Prostate gland (tissue), 2 donors: Measurements from ENCODE around the gene CHMP5. TPM values are rescaled to one million over a fixed set of nuclear protein-coding genes. Genes with fewer than 3 reads are reported as not detected.

Experiments
- DNase-seq: peaks from one replicate; pipeline ENCODE4 v3.0.0-alpha.2; 2019; ENCODE audit warnings: low spot score
- H3K27ac ChIP-seq, 2 donors: fragments of 200-600 bp; sonication (generic); 2 replicates each; pipeline ENCODE4 v1.5.1; 2017 to 2019
- H3K27me3 ChIP-seq: fragments of 200-600 bp; sonication (generic); replicated peaks from 2 replicates; pipeline ENCODE4 v1.5.1; 2019; ENCODE audit not compliant: insufficient read depth
- H3K36me3 ChIP-seq, 2 donors: fragments of 200-600 bp; sonication (generic); 1 replicate in 1 of 2; 2 replicates in 1 of 2; pipeline versions ENCODE4 v1.5.1 to v1.8.1; 2017 to 2019
- H3K4me1 ChIP-seq: fragments of 200-600 bp; sonication (generic); replicated peaks from 2 replicates; pipeline ENCODE4 v1.5.1; 2019
- H3K4me3 ChIP-seq, 2 donors: fragments of 200-600 bp; sonication (generic); 2 replicates each; pipeline ENCODE4 v1.5.1; 2017 to 2019
- H3K9me3 ChIP-seq: fragments of 200-600 bp; sonication (generic); 2 replicates; pipeline ENCODE4 v1.5.1; 2017
- CTCF ChIP-seq, 4 experiments: fragments of 200-600 bp in 2 of 4; fragments of 450-650 bp in 2 of 4; sonication (generic) in 2 of 4; IDR thresholded peaks; 1 replicate in 3 of 4; 2 replicates in 1 of 4; pipeline ENCODE4 v1.5.1; 2016 to 2019; ENCODE audit warnings: antibody characterized with exemption in 4 of 4, mild to moderate bottlenecking in 2 of 4, moderate library complexity in 2 of 4
- POLR2A ChIP-seq: fragments of 450-650 bp; IDR thresholded peaks from one replicate; pipeline ENCODE4 v1.6.1; 2016; ENCODE audit warnings: antibody characterized with exemption, mild to moderate bottlenecking
- POLR2AphosphoS5 ChIP-seq: sonication (generic); formaldehyde crosslinking; IDR thresholded peaks from one replicate; pipeline ENCODE4 v1.6.1; 2017; ENCODE audit warnings: antibody characterized with exemption
- WGBS: methylation state at CpG from one replicate; pipeline ENCODE4 v1.1.5; 2018; 5-methylcytosine and 5-hydroxymethylcytosine counted together
- intact Hi-C: fragments of 100-400 bp; cut with DNase I; formaldehyde crosslinking; loops from one replicate; pipeline ENCODE4 v1.14.2; 2022
- total RNA-seq, 2 donors: library from RNA; depleted of rRNA; stranded (reverse); fragments of >200 nt; gene quantifications; one replicate each; pipeline ENCODE4 v1.1.0, GENCODE V29; 2016

Gene CHMP5
- total RNA-seq, 2 donors from 2014 or later, result 48.8 to 84.2 TPM

- 65% methylated on average over 3 of the region's 3 CpGs for WGBS
- TF ChIP-seq POLR2AphosphoS5, result no peak
- no peak for TF ChIP-seq CTCF (IDR thresholded peaks at IDR 0.05)
- TF ChIP-seq POLR2A, result no peak
- Histone ChIP-seq H3K36me3 (peaks cover 0 to 8% of the 10 kb centered on the region in 2 donors), H3K27me3 (no peaks in the 10 kb centered on the region), H3K4me1 (peaks cover 4% of the 10 kb centered on the region), H3K27ac (no peak overlapping the region), H3K4me3 (no peak overlapping the region), H3K9me3 (no peaks in the 10 kb centered on the region)
- no peak for DNase-seq
- intact Hi-C loops, result no loop called here
These were observed 5.3 kb downstream of the CHMP5 start for GRCh38 chr9:33270146-33270545.

- Histone ChIP-seq H3K27me3 (no peaks in the 10 kb centered on the region), H3K4me1 (no peaks in the 10 kb centered on the region), H3K4me3 (no peak overlapping the region), H3K9me3 (no peaks in the 10 kb centered on the region), H3K27ac (peak overlapping the region in 1 of 2 donors; percentile 64), H3K36me3 (peaks cover 0 to 13% of the 10 kb centered on the region in 2 donors)
- no peak for TF ChIP-seq POLR2A
- no peak for TF ChIP-seq CTCF (IDR thresholded peaks at IDR 0.05)
- TF ChIP-seq POLR2AphosphoS5, result no peak
- WGBS, result 100% methylated on average over 1 of the region's 1 CpG
- intact Hi-C loops, result no loop called here
- peak; percentile 21 for DNase-seq
These were observed 7.2 kb downstream of the CHMP5 start for GRCh38 chr9:33272061-33272460.

- Histone ChIP-seq H3K27ac (no peak overlapping the region), H3K9me3 (no peaks in the 10 kb centered on the region), H3K36me3 (peaks cover 0 to 25% of the 10 kb centered on the region in 2 donors), H3K4me1 (no peaks in the 10 kb centered on the region), H3K27me3 (no peaks in the 10 kb centered on the region), H3K4me3 (no peak overlapping the region)
- TF ChIP-seq CTCF (IDR thresholded peaks at IDR 0.05), result no peak
- no peak for TF ChIP-seq POLR2A
- TF ChIP-seq POLR2AphosphoS5, result no peak
- intact Hi-C loops, result no loop called here
- DNase-seq, result no peak
- WGBS, result 73% methylated on average over 3 of the region's 3 CpGs
These were observed 8.6 kb downstream of the CHMP5 start for GRCh38 chr9:33273266-33273971.

GRCh38 chr9:33273972-33274328, 9.1 kb downstream of the CHMP5 start:
- Histone ChIP-seq H3K27ac (no peak overlapping the region), H3K4me3 (no peak overlapping the region), H3K27me3 (no peaks in the 10 kb centered on the region), H3K9me3 (no peaks in the 10 kb centered on the region), H3K4me1 (no peaks in the 10 kb centered on the region), H3K36me3 (peaks cover 0 to 30% of the 10 kb centered on the region in 2 donors)
- intact Hi-C loops, result no loop called here
- 97% methylated on average over 2 of the region's 2 CpGs for WGBS
- TF ChIP-seq POLR2AphosphoS5 (no peak), POLR2A (no peak), CTCF (IDR thresholded peaks at IDR 0.05) (no peak)
- no peak for DNase-seq

- DNase-seq, result no peak
- H3K4me3 ChIP-seq, result no peak overlapping the region
- peaks cover 0 to 28% of the 10 kb centered on the region in 2 donors for H3K36me3 ChIP-seq
- no peaks in the 10 kb centered on the region for H3K4me1 ChIP-seq
- no peaks in the 10 kb centered on the region for H3K27me3 ChIP-seq
- intact Hi-C loops, result no loop called here
- no peak overlapping the region for H3K27ac ChIP-seq
- 93% methylated on average over 4 of the region's 4 CpGs for WGBS
- H3K9me3 ChIP-seq, result no peaks in the 10 kb centered on the region
- no peak for TF ChIP-seq POLR2A
- no peak for TF ChIP-seq CTCF (IDR thresholded peaks at IDR 0.05)
- no peak for TF ChIP-seq POLR2AphosphoS5
These were observed 12.6 kb downstream of the CHMP5 start for GRCh38 chr9:33277484-33277883.
